Measurements from ENCODE around the gene HOXC11.

GRCh38 chr12:54005853-54006558, 33.1 kb downstream of the HOXC11 start:
- TF ChIP-seq ESRRG (CRISPR knock-in tag; IDR thresholded peaks at IDR 0.05) (no peak), ZFP3 (CRISPR knock-in tag; IDR thresholded peaks at IDR 0.05) (no peak), CSDC2 (CRISPR knock-in tag; IDR thresholded peaks at IDR 0.05) (no peak), ARNTL (CRISPR knock-in tag; IDR thresholded peaks at IDR 0.05; ENCODE audit: borderline replicate concordance, low read depth) (no peak), TCF4 (CRISPR knock-in tag; IDR thresholded peaks at IDR 0.05; ENCODE audit: borderline replicate concordance) (no peak), RARB (CRISPR knock-in tag; IDR thresholded peaks at IDR 0.05) (no peak), ZNF70 (CRISPR knock-in tag; IDR thresholded peaks at IDR 0.05) (no peak)
